Neuronal stem cell (in vitro differentiated cells): Measurements from ENCODE around the gene PTCH1.
A peak's percentile ranks its signal among the peaks of the same experiment; 100 is the strongest.

Source experiments
- DNase-seq: peaks from one replicate; pipeline ENCODE4 v3.0.0-alpha.2; 2013; ENCODE audit warnings: low spot score
- H2AFZ ChIP-seq: one replicate; pipeline ENCODE4 v1.6.1; 2013; ENCODE audit warnings: mild to moderate bottlenecking, low read length, inconsistent platforms
- H2AK5ac ChIP-seq: 2 replicates; pipeline ENCODE4 v1.6.1; 2013; ENCODE audit warnings: low read depth, mild to moderate bottlenecking, inconsistent platforms, low read length, moderate library complexity, mixed read lengths
- H2BK120ac ChIP-seq: 2 replicates; pipeline ENCODE4 v1.6.1; 2013; ENCODE audit warnings: low read depth, mild to moderate bottlenecking, inconsistent platforms, low read length, moderate library complexity, mixed read lengths
- H2BK12ac ChIP-seq: one replicate; pipeline ENCODE4 v1.6.1; 2013; ENCODE audit warnings: low read length, inconsistent platforms
- H2BK15ac ChIP-seq: 2 replicates; pipeline ENCODE4 v1.6.1; 2013; ENCODE audit warnings: mild to moderate bottlenecking, low read length, inconsistent platforms, mixed read lengths
- H2BK5ac ChIP-seq: one replicate; pipeline ENCODE4 v1.6.1; 2013; ENCODE audit warnings: inconsistent platforms, mild to moderate bottlenecking, low read length, moderate library complexity
- H3K14ac ChIP-seq: one replicate; pipeline ENCODE4 v1.6.1; 2013; ENCODE audit warnings: low read length, inconsistent platforms
- H3K18ac ChIP-seq: 2 replicates; pipeline ENCODE4 v1.6.1; 2013; ENCODE audit warnings: low read length, inconsistent platforms
- H3K23ac ChIP-seq: 2 replicates; pipeline ENCODE4 v1.6.1; 2013; ENCODE audit warnings: low read depth, mild to moderate bottlenecking, mixed read lengths, low read length, inconsistent platforms; ENCODE audit not compliant: poor library complexity
- H3K27ac ChIP-seq: replicated peaks from 3 replicates; pipeline ENCODE4 v1.5.1; 2013; ENCODE audit warnings: low read length, inconsistent platforms
- H3K27me3 ChIP-seq, 3 experiments: 2 replicates each; pipeline ENCODE4 v1.6.1; 2013; ENCODE audit warnings: low read length in 3 of 3, mild to moderate bottlenecking in 2 of 3, inconsistent platforms in 1 of 3, low read depth in 1 of 3, mixed read lengths in 1 of 3, moderate library complexity in 1 of 3; ENCODE audit not compliant: control insufficient read depth in 3 of 3, insufficient read depth in 3 of 3
- H3K36me3 ChIP-seq, 2 donors: replicated peaks in 1 of 2; 2 replicates each; pipeline ENCODE4 v1.6.1; 2013; ENCODE audit warnings: low read length in 2 of 2; ENCODE audit not compliant: control insufficient read depth in 2 of 2, insufficient read depth in 2 of 2
- H3K4ac ChIP-seq: 2 replicates; pipeline ENCODE4 v1.6.1; 2013; ENCODE audit warnings: inconsistent platforms, mild to moderate bottlenecking, low read length, moderate library complexity
- H3K4me1 ChIP-seq, 2 donors: 1 replicate in 1 of 2; 2 replicates in 1 of 2; pipeline ENCODE4 v1.6.1; 2013; ENCODE audit warnings: low read length in 2 of 2, low read depth in 1 of 2; ENCODE audit not compliant: control insufficient read depth in 2 of 2, insufficient read depth in 1 of 2
- H3K4me2 ChIP-seq: one replicate; pipeline ENCODE4 v1.6.1; 2013; ENCODE audit warnings: mild to moderate bottlenecking, low read length, inconsistent platforms; ENCODE audit not compliant: insufficient read depth, poor library complexity, severe bottlenecking
- H3K4me3 ChIP-seq, 2 donors: 2 replicates each; pipeline ENCODE4 v1.5.1; 2013; ENCODE audit warnings: low read length in 2 of 2, mild to moderate bottlenecking in 2 of 2, inconsistent platforms in 1 of 2, moderate library complexity in 1 of 2
- H3K79me1 ChIP-seq: one replicate; pipeline ENCODE4 v1.6.1; 2013; ENCODE audit warnings: low read depth, mild to moderate bottlenecking, inconsistent platforms, low read length, moderate library complexity
- H3K9ac ChIP-seq: one replicate; pipeline ENCODE4 v1.6.1; 2013; ENCODE audit warnings: mild to moderate bottlenecking, low read depth, low read length, inconsistent platforms; ENCODE audit not compliant: poor library complexity
- H3K9me3 ChIP-seq, 2 donors: replicated peaks in 1 of 2; 2 replicates each; pipeline versions ENCODE3 to v1.6.1; 2013; ENCODE audit warnings: low read length in 2 of 2, mild to moderate bottlenecking in 2 of 2, inconsistent platforms in 1 of 2, low read depth in 1 of 2, mixed read lengths in 1 of 2, moderate library complexity in 1 of 2; ENCODE audit not compliant: control insufficient read depth in 2 of 2, insufficient read depth in 1 of 2
- H4K8ac ChIP-seq: one replicate; pipeline ENCODE4 v1.6.1; 2013; ENCODE audit warnings: low read depth, mild to moderate bottlenecking, inconsistent platforms, low read length, moderate library complexity
- H4K91ac ChIP-seq: one replicate; pipeline ENCODE4 v1.6.1; 2013; ENCODE audit warnings: low read length, low read depth, mild to moderate bottlenecking, inconsistent platforms; ENCODE audit not compliant: poor library complexity
- WGBS, 2 donors: extraction: QIAGEN DNeasy Blood & Tissue Kit; methylation state at CpG; one replicate each; pipeline ENCODE4 v1.1.7; 2013; ENCODE audit warnings: missing lambda C conversion rate in 2 of 2, mixed read lengths in 1 of 2; ENCODE audit not compliant: insufficient read length in 2 of 2, insufficient replicate concordance in 1 of 2; ENCODE audit errors: extremely low coverage in 2 of 2; 5-methylcytosine and 5-hydroxymethylcytosine counted together

PTCH1 gene

DNA sequence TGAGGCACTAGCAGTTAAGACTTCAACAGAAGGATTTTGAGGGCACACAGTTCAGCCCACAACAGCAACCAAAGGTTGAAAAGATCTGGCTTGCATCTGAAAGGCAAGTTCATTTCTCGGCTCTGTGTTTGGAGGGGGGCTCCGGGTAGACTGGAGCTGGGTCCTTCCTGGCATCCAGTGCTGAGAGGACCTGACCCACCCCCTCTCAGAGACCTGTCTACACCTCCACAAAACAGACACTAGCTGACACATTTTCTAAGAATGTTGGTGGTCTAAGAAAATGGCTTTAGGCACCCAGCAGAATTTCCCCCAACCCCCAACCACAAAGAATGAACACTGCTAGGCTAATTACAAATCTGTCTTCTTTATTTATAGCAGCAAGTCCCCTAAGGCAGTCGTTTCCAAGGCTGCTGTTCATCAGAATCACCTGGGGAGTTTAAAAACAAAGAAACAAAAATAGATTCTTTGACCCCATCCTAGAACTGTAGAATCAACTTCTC lies 6.2 kb upstream of the PTCH1 start:
- Histone ChIP-seq H3K9me3 (peaks cover 2 to 10% of the 10 kb centered on the region in 2 donors), H2BK12ac (no peak overlapping the region), H3K4ac (no peak overlapping the region), H3K4me1 (no peaks in the 10 kb centered on the region), H2BK120ac (no peak overlapping the region), H3K27me3 (peaks cover 0 to 6% (median 0%) of the 10 kb centered on the region in 3 experiments), H3K36me3 (no peaks in the 10 kb centered on the region), H4K91ac (no peak overlapping the region), H3K4me3 (no peak overlapping the region), H3K14ac (no peak overlapping the region), H3K23ac (no peak overlapping the region), H3K18ac (no peak overlapping the region), H3K9ac (no peak overlapping the region), H4K8ac (no peak overlapping the region), H3K27ac (no peak overlapping the region), H2AFZ (no peak overlapping the region), H2BK5ac (no peak overlapping the region), H2AK5ac (no peak overlapping the region), H3K79me1 (no peaks in the 10 kb centered on the region), H3K4me2 (no peak overlapping the region), H2BK15ac (no peak overlapping the region)
- no peak for DNase-seq
- WGBS, 2 donors, result no CpG with 5 or more reads among the region's 3 CpGs

- H2BK5ac ChIP-seq, result no peak overlapping the region
- H3K27me3 ChIP-seq, result peaks cover 0 to 15% (median 0%) of the 10 kb centered on the region in 3 experiments
- no peak for DNase-seq
- no peak overlapping the region for H3K27ac ChIP-seq
- no peak overlapping the region for H3K4me2 ChIP-seq
- no peak overlapping the region for H3K14ac ChIP-seq
- H3K4ac ChIP-seq, result no peak overlapping the region
- no peak overlapping the region for H3K9ac ChIP-seq
- peak overlapping the region; percentile 30 for H2AK5ac ChIP-seq
- H2BK12ac ChIP-seq, result no peak overlapping the region
- H3K9me3 ChIP-seq, result peaks cover 2 to 10% of the 10 kb centered on the region in 2 donors
- no CpG with 5 or more reads among the region's 3 CpGs for WGBS, 2 donors
- H4K91ac ChIP-seq, result no peak overlapping the region
- H3K4me1 ChIP-seq, result peaks cover 0 to 2% of the 10 kb centered on the region in 2 donors
- H4K8ac ChIP-seq, result no peak overlapping the region
- H3K23ac ChIP-seq, result no peak overlapping the region
- no peak overlapping the region for H3K4me3 ChIP-seq
- no peaks in the 10 kb centered on the region for H3K79me1 ChIP-seq
- no peak overlapping the region for H2AFZ ChIP-seq
- no peaks in the 10 kb centered on the region for H3K36me3 ChIP-seq
- H2BK120ac ChIP-seq, result no peak overlapping the region
- H3K18ac ChIP-seq, result no peak overlapping the region
- no peak overlapping the region for H2BK15ac ChIP-seq
Measured at GRCh38 chr9:95521699-95522098, 4.9 kb upstream of the PTCH1 start.

- Histone ChIP-seq H3K18ac (peak overlapping the region; percentile 46), H2AK5ac (no peak overlapping the region), H3K9me3 (peaks cover 2 to 10% of the 10 kb centered on the region in 2 donors), H3K9ac (no peak overlapping the region), H3K4me3 (peak overlapping the region; percentile 79 to 83), H3K4me1 (peaks cover 17 to 29% of the 10 kb centered on the region in 2 donors), H3K14ac (no peak overlapping the region), H3K27me3 (peaks cover 0 to 23% (median 0%) of the 10 kb centered on the region in 3 experiments), H3K23ac (no peak overlapping the region), H2BK5ac (no peak overlapping the region), H2BK120ac (no peak overlapping the region), H3K4me2 (peak overlapping the region; percentile 99), H3K4ac (no peak overlapping the region), H4K8ac (no peak overlapping the region), H3K36me3 (no peaks in the 10 kb centered on the region), H2AFZ (peak overlapping the region; percentile 88), H2BK15ac (no peak overlapping the region), H4K91ac (no peak overlapping the region), H3K27ac (no peak overlapping the region), H2BK12ac (no peak overlapping the region), H3K79me1 (no peaks in the 10 kb centered on the region)
- no peak for DNase-seq
- whole genome bisulfite sequencing, 2 donors, result no CpG with 5 or more reads among the region's 20 CpGs
Measured at GRCh38 chr9:95517559-95518425, 1.0 kb upstream of the PTCH1 start.

GRCh38 chr9:95516221-95516733 lies 494 bp downstream of the PTCH1 start:
- H2BK120ac ChIP-seq, result no peak overlapping the region
- H2AFZ ChIP-seq, result peak overlapping the region; percentile 88
- no peak overlapping the region for H2AK5ac ChIP-seq
- no peak overlapping the region for H2BK12ac ChIP-seq
- no peak overlapping the region for H4K91ac ChIP-seq
- H3K9me3 ChIP-seq, result peaks cover 2 to 10% of the 10 kb centered on the region in 2 donors
- H3K79me1 ChIP-seq, result no peaks in the 10 kb centered on the region
- peak overlapping the region; percentile 99 for H3K4me2 ChIP-seq
- peak overlapping the region; percentile 85 for H3K18ac ChIP-seq
- no peak for DNase-seq
- peaks cover 22 to 36% of the 10 kb centered on the region in 2 donors for H3K4me1 ChIP-seq
- no peak overlapping the region for H3K23ac ChIP-seq
- H2BK15ac ChIP-seq, result no peak overlapping the region
- WGBS, 2 donors, result no CpG with 5 or more reads among the region's 69 CpGs
- H2BK5ac ChIP-seq, result no peak overlapping the region
- H3K36me3 ChIP-seq, result no peaks in the 10 kb centered on the region
- H3K14ac ChIP-seq, result no peak overlapping the region
- H3K4ac ChIP-seq, result no peak overlapping the region
- peaks cover 0 to 23% (median 0%) of the 10 kb centered on the region in 3 experiments for H3K27me3 ChIP-seq
- peak overlapping the region; percentile 79 to 83 for H3K4me3 ChIP-seq
- no peak overlapping the region for H4K8ac ChIP-seq
- peak overlapping the region; percentile 65 for H3K9ac ChIP-seq
- H3K27ac ChIP-seq, result no peak overlapping the region
